GM21723 (cell line): ENCODE measurements around the gene TBC1D9.
"Not testable (repeated sequence)": the region's sequence is repeated elsewhere in the genome, so short reads cannot be mapped to it uniquely, and the experiment has no call there.

Experiments
- ATAC-seq: cut with Tn5 transposase; IDR thresholded peaks from one replicate; pipeline ENCODE4 v1.9.1; 2021; ENCODE audit warnings: mild to moderate bottlenecking, moderate library complexity; ENCODE audit not compliant: unreplicated experiment

Gene TBC1D9

GRCh38 chr4:140754918-140755773 is 1.0 kb downstream of the TBC1D9 start:
- ATAC-seq = no peak

- no peak for ATAC-seq
Measured at GRCh38 chr4:140753329-140753728, 2.9 kb downstream of the TBC1D9 start.

GRCh38 chr4:140752291-140753068 is 3.7 kb downstream of the TBC1D9 start:
- no peak for ATAC-seq

GRCh38 chr4:140750470-140750869 is 5.7 kb downstream of the TBC1D9 start:
- no peak for ATAC-seq

GRCh38 chr4:140748171-140748570 is 8.0 kb downstream of the TBC1D9 start:
- no peak for ATAC-seq

- ATAC-seq = not testable (repeated sequence)
Measured at GRCh38 chr4:140746546-140746945, 9.6 kb downstream of the TBC1D9 start.

GRCh38 chr4:140744421-140744820 is 11.8 kb downstream of the TBC1D9 start:
- no peak for ATAC-seq

GRCh38 chr4:140743194-140743931 is 12.8 kb downstream of the TBC1D9 start:
- peak; percentile 76 for ATAC-seq

- ATAC-seq = peak; percentile 42
Measured at GRCh38 chr4:140742838-140743193, 13.4 kb downstream of the TBC1D9 start.

GRCh38 chr4:140740906-140741670 is 15.1 kb downstream of the TBC1D9 start:
- no peak for ATAC-seq

GRCh38 chr4:140740422-140740821 is 15.8 kb downstream of the TBC1D9 start:
- no peak for ATAC-seq

GRCh38 chr4:140739971-140740370 is 16.2 kb downstream of the TBC1D9 start:
- no peak for ATAC-seq

GRCh38 chr4:140738139-140738538 is 18.0 kb downstream of the TBC1D9 start:
- no peak for ATAC-seq

- no peak for ATAC-seq
Measured at GRCh38 chr4:140736669-140737343, 19.4 kb downstream of the TBC1D9 start.

GRCh38 chr4:140735779-140736391 is 20.3 kb downstream of the TBC1D9 start:
- ATAC-seq = no peak

GRCh38 chr4:140735317-140735716 is 20.9 kb downstream of the TBC1D9 start:
- ATAC-seq = no peak

GRCh38 chr4:140732780-140733179 is 23.4 kb downstream of the TBC1D9 start:
- no peak for ATAC-seq

- ATAC-seq = no peak
Measured at GRCh38 chr4:140729344-140730049, 26.7 kb downstream of the TBC1D9 start.
